HT-29 (cell line): Measurements from ENCODE around the gene ADAMTS2. TPM values are rescaled to one million over a fixed set of nuclear protein-coding genes. Genes with fewer than 3 reads are reported as not detected.
"Not testable (repeated sequence)": the region's sequence is repeated elsewhere in the genome, so short reads cannot be mapped to it uniquely, and the experiment has no call there.

Experiments
- DNase-seq: peaks from one replicate; pipeline ENCODE4 v3.0.0-alpha.2; 2015; ENCODE audit warnings: low spot score
- total RNA-seq: library from RNA; depleted of rRNA; stranded (reverse); fragments of >200 nt; shearing (Covaris generic); gene quantifications from 2 replicates; pipeline ENCODE4 v1.2.3, GENCODE V29; 2014

Gene ADAMTS2
- total RNA-seq, 1 experiment from 2014 or later = not detected

GRCh38 chr5:179217956-179218942 is 127.0 kb downstream of the ADAMTS2 start:
- DNase-seq = no peak

GRCh38 chr5:179217356-179217755 is 127.9 kb downstream of the ADAMTS2 start:
- DNase-seq = no peak

- DNase-seq = not testable (repeated sequence)
Measured at GRCh38 chr5:179216381-179216780, 128.9 kb downstream of the ADAMTS2 start.

GRCh38 chr5:179215576-179215975 is 129.7 kb downstream of the ADAMTS2 start:
- DNase-seq = no peak

- DNase-seq = no peak
Measured at GRCh38 chr5:179214678-179215077, 130.6 kb downstream of the ADAMTS2 start.

GRCh38 chr5:179212870-179213269 is 132.4 kb downstream of the ADAMTS2 start:
- no peak for DNase-seq

GRCh38 chr5:179211631-179212030 is 133.6 kb downstream of the ADAMTS2 start:
- no peak for DNase-seq

- no peak for DNase-seq
Measured at GRCh38 chr5:179211068-179211467, 134.2 kb downstream of the ADAMTS2 start.

GRCh38 chr5:179210478-179210877 is 134.8 kb downstream of the ADAMTS2 start:
- DNase-seq = no peak

GRCh38 chr5:179209359-179210150 is 135.7 kb downstream of the ADAMTS2 start:
- DNase-seq = no peak

- DNase-seq = no peak
Measured at GRCh38 chr5:179208706-179209358, 136.4 kb downstream of the ADAMTS2 start.

GRCh38 chr5:179207920-179208705 is 137.1 kb downstream of the ADAMTS2 start:
- DNase-seq = no peak

- no peak for DNase-seq
Measured at GRCh38 chr5:179207470-179207869, 137.8 kb downstream of the ADAMTS2 start.

GRCh38 chr5:179206366-179206765 is 138.9 kb downstream of the ADAMTS2 start:
- DNase-seq = no peak

GRCh38 chr5:179205277-179205676 is 140.0 kb downstream of the ADAMTS2 start:
- DNase-seq = no peak

GRCh38 chr5:179204572-179204971 is 140.7 kb downstream of the ADAMTS2 start:
- no peak for DNase-seq

GRCh38 chr5:179203248-179203647 is 142.0 kb downstream of the ADAMTS2 start:
- no peak for DNase-seq

GRCh38 chr5:179201986-179202385 is 143.3 kb downstream of the ADAMTS2 start:
- no peak for DNase-seq

- no peak for DNase-seq
Measured at GRCh38 chr5:179199246-179199645, 146.0 kb downstream of the ADAMTS2 start.

GRCh38 chr5:179198825-179199224 is 146.4 kb downstream of the ADAMTS2 start:
- DNase-seq = no peak
